A172 (cell line): ENCODE results near the gene BET1. TPM values are rescaled to one million over a fixed set of nuclear protein-coding genes. Genes with fewer than 3 reads are reported as not detected.
"Not testable (repeated sequence)": the region's sequence is repeated elsewhere in the genome, so short reads cannot be mapped to it uniquely, and the experiment has no call there.

ENCODE experiments used
- DNase-seq: peaks from one replicate; pipeline ENCODE4 v3.0.0-alpha.2; 2015; ENCODE audit warnings: low spot score
- total RNA-seq: library from RNA; depleted of rRNA; stranded (reverse); fragments of >200 nt; shearing (Covaris generic); gene quantifications from 2 replicates; pipeline ENCODE4 v1.2.3, GENCODE V29; 2014; rRNA removed

BET1 gene, protein sequence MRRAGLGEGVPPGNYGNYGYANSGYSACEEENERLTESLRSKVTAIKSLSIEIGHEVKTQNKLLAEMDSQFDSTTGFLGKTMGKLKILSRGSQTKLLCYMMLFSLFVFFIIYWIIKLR
- total RNA-seq, result 53.1 and 62.2 TPM in 2 replicates

DNA sequence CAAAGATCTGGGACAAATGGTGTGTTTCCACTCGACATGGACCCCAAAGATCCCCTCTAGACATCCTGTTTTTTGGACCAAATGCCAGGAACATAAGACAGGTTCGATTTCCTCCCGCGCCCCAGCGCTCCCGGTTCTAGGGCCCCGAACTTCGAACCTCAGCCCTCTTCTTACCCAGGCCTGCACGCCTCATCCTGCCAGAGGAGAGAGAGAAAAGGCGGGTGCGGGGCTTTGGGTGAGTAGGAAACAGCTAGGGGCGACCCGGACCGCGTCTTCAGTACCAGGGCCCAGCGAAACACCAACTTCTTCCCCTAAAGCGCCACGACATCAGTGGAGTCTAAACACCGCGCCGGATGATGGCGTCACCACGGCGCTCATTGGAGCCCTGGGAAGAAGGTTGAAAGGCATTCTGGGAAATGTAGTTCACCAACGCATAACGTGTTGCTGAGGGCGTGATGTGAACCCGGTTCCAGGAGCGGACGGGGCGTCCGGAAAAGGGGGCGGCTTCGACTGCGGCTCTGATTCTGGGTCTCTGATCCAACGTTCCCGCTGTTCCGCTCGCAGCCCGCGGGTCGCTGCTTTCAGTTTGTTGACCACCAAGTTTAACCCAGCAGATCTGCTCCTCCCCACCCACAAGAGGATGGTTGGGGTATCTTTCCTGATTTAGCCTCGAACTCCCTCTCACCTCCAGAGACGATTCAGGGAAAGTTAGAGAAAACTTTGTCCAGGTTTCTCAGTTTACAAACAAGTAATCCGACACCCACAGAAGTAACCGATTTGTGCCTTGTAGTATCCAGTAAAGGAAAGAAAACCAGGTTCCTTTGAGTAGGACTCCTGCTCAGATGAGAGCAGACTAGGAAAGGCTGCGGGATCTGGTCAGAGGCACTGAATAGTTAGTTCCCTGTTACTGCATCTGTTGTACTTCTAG, at the start of gene BET1:
BET1 (minus strand) TSS at position 332 of the 928 bp plus-strand sequence; CDS start at position 193, 139 bp downstream.
- DNase-seq, result peak; percentile 95

DNA sequence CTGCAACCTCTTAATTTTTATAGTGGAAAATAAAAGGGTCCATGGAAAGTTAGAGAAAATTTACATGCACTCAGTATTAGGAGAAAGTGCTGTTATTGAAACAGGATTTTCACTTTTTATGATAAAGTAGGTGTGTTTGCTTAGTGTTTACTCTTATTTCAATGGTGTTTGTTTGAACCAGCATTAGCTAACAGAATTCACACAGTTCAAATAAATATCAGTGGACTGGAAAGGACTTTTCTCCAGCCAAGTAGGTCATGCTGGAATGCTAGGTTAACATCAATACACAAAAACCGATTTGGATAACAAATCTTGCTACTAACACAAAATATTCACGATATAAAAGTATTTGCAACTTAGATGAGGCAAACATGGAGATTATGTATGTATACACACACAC, 49.4 kb upstream of the BET1 start:
- no peak for DNase-seq

DNA sequence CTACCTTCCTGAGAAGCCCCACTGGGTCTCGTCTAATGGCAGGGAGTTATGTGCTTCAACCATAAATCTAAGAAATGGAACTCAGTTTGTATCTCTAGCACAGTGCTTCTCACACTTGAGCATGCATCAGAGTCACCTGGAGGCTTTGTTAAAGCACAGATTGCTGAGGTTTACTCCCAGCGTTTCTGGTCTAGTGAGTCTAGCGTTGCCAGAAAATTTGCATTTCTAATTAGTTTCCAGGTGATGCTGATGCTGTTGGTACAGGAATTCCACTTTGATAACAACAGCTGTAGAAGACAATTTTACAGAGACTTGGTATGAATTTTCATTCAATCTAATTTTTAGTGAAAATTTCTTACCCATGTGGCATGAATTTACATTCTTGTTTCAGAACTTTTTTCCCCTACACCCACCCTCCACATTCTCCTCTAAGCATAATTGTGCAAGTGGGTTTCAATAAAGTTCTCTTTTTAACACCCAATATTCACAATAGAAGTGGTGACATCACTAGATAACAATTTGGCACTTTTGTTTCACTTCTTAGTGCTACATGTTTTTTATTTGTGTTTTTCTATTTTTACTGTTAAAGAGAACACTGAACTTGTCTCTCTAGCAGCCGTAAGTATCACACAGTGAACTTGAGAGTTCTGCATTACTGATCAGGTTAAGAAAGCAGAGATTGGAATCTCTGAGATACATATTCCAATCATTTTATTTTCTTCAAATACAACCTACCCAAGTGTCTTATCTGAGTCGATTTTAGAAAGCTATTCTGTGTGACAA, 48.4 kb upstream of the BET1 start:
- no peak for DNase-seq

DNA sequence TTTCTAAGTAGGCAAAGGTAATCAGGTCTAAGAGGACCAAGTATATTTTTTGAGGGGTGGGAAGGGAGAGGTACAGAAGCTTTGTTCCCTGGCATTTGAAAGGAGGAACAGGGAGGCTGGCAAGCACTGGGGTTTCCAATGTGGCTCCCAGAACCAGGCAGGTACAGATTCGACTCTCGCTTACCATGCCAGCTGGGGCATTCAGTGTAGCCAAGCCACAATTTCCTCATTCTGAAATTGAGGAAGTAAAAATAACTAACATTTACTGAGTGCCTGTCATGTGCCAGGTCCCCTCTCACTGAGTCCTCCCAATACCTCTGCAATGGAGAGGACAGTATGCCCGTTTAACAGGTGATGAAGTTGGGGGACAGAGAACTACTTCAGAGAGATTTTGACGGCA, 45.9 kb upstream of the BET1 start:
- DNase-seq, result no peak

DNA sequence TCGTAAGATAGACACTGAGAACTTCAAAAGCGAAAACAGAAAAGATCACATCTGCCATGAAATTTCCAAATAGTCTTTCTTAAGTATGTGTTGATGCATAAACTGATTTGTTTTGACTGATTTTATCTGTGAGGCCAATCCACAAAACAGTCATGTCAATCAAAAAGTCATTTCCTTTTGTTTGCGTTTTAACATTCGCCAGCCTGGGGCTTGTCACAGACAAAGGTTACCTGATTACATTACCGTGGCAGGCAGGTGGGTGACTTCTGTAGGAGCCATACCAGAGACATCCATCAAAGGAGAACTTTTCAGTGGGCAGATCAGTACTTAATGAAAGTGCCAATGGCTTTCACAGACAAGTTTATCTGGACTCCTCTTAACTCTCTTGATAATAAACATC, 45.5 kb upstream of the BET1 start:
- no peak for DNase-seq

DNA sequence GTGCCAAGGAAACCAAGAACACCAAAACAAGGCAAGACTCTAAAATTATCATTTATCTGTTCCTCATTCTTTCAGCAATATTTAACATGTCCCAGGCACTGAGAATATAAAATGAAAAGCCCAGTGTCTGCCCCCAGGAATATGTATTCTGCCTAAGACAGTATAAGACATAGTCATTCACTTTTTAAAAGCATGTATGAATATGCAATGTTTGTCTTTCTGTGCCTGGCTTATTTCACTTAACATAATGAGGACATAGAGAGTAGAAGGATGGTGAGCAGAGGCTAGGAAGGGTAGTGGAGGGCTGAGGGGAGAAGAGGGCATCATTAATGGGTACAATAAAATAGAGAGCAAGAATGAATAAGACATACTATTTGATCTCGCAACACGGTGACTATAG, 44.6 kb upstream of the BET1 start:
- no peak for DNase-seq

DNA sequence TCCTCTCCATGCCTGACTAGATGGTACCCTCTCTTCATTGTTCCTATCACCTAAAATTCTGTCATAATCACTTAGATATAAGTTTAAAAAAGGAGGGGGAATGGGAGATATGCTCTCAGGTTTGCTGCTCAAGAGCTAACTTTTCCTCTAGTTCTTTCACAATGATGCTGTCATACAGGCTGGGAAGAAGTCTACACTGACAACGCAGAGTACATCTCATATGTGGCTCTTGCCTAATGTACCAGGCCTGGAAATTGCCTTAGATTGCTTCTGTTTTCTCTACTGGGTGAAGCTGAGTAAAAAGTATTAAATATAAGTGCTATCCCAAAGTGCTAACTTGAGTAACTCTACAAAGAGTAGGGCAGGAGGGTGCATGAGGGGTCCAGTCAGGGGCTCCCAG, 43.8 kb upstream of the BET1 start:
- no peak for DNase-seq

DNA sequence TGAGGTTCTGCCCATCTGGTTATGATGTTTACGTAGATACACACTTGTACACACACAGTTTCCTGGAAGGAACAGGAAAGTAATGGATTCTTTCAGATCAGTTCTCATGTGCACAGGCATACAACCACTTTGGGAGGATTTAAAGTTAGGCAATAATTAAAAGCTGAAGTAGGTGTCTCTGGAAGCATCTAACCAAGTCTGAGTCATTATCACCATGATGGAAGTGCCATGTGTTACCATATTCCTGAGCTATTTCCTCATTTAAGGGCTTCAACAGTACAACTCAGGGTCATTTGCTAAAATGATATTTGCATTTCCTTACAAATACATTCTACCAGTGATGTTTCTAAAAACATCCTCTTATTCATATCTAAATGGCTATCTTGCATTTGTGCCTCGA, 41.4 kb upstream of the BET1 start:
- DNase-seq, result no peak

DNA sequence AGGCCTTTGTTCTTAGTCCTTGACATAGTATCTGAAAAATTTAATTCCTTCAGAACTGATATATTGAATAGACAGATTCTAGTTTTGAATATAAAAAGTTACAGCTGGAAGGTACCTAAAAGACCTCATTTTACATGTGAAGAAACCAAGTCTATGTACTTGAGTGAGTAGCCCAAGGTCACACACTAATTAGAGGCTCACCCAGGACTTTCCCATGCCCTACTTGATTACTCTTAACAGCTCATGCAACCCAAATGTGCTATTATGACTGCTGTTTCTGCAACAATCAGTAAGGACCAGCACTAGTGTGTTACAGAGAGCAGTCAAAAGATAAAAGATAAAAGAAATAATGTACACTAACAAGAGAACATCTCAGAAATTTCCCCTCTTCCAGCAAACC, 40.7 kb upstream of the BET1 start:
- DNase-seq, result no peak

DNA sequence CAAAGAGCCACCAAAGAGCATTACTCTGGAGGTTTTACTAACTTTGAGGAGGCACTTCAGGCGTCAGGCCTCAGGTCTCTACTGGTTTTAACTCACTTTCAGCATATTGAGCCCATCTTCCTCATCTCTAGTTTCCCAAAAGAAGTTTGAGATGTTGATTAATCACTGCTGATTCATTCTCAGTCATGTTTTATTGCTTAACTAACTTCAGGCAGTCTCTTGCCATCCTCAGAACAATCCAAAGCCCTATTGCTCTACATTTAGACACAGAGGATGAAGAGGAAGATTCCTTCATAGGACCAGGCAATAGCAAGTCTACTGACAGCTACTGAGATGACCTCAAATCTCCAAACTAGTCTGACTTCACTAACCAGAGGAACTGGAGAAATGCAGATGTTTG, 39.1 kb upstream of the BET1 start:
- peak; percentile 61 for DNase-seq

DNA sequence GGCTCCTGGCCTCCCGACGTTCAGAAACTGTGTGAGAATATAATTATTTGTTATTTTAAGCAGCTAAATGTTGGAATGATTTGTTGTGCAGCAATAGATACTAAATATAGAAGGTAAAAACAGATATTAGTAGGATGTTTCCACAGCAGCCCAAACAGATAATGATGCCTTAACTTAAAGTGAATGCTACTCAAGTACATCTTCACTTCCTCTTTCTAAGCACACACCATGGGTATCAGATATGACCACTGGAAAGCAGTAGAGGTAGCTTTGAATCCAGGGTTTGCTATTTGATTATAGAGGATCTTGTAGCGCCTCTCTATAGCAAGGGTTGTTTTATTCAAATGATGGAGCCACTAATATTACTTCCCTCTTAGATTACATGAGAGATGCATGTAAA, 38.2 kb upstream of the BET1 start:
- DNase-seq, result no peak

DNA sequence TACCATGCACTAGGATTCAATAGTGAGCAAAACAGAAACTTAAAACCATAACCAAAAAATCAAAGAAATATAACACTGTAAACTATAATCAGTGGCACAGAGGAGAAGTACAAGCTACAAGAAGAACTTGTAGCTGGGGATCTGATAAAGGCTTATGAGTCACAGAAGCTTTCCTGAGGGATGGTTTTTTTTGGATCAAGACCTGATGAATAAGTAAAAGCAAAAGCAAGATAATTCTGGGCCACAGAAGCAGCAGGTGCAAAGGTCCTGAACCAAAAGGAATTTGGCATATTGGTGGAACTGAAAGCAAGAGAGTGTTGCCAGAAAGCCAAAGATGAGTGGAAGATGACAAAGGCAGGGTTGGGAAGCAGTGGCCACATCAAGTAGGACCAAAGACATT, 37.4 kb upstream of the BET1 start:
- peak; percentile 80 for DNase-seq

DNA sequence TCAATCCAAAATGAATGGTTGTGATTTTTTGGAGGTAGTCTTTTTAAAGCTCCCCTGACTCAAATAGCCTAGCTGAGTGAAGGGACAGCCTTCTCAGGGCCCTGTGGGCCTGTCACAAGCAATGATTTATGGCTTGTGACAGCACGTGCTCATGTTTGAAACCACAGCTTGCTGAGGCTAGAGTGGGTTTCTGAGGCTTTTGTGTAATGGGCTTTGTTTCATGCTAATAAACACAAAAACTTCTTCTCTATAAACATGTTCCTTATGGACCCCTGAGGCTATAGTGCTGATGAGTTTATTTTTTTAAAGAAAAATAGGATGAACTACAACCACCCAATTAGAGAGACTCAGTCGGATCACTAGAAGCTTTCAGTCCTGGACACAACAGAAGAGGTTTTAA, 36.1 kb upstream of the BET1 start:
- DNase-seq, result no peak

DNA sequence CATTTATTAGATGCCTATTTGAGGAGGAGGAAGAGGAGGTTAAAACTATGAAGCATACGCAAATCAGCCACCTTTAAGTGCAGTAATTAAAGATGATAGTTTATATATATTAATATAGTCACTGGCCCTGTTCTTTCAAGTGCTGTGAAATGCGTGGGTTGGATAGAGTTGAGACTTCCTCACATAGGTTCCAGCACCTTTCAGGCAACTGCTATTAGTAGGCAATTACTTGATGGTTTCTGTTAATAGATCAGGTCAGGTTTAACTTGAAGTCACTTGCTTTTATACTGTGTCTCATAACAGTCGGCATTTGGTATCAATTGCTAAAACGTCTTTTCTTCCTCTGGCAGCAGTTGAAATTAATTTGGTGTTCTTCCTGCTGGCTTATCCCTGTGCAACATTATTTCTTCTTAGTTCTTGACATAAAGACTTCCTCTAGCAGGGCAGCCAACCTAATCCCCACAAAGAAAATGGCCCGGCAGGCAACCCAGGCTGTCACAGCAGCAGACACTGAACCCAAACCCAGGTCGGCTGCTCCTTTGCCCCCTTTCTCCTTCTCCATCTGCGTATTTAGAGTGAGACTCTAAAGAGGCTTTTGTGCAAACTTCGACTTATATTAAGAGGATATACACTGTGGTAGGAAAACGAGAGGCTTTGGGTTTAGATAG, 35.3 kb upstream of the BET1 start:
- DNase-seq, result no peak

DNA sequence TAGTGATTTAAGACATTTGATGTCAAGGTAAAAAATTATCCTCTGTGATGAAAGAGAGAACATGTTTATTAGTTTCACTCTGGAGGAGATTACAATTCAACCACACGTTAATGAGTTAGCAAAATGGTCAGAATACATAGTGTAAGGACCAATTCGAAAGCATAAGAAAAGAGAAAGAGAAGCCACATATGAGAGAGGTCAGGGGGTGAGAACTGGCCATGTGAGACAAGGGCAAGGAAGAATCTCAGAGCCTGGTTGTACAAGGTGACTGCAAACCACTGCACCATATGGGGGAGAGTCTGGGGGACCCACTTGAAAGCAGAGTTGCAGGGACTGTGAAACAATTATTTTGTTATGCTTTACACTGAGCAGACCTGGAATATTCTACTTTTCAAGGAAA, 27.7 kb upstream of the BET1 start:
- DNase-seq, result no peak

DNA sequence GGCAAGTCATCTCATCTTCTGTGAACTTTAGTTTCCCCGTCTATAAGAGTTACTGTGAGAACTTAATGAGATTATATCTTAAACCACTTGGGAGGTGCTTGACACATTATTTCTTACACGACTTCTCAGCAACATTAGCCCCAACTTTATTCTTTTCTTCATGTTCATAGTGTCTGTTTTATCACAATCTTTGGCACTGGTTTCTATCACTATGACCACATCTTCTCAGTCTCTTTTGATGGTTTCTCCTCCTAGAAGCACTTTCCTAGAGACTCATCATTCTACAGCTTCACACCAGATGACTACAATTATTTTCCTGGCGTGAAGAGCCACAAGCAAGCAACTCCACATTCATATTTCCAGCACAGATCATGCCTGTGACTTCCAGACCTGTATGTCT, 26.5 kb upstream of the BET1 start:
- DNase-seq, result no peak

DNA sequence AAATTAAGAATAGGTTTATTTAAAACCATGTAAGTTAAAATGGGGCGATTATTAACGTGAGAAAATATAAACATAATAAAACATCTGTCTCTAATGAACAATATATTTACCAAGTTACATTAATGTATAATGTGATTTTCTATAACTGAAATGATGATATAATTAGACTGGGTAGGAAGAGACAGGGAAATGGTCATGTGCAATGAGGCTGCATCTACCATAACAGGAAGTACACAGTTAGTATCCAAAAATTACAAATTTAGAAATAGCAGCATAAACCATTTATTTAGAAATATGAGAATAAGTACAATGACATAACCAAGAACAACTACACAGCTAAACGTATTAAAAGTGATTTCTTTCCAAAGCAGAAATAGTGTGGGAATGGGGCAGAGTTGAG, 25.8 kb upstream of the BET1 start:
- no peak for DNase-seq

DNA sequence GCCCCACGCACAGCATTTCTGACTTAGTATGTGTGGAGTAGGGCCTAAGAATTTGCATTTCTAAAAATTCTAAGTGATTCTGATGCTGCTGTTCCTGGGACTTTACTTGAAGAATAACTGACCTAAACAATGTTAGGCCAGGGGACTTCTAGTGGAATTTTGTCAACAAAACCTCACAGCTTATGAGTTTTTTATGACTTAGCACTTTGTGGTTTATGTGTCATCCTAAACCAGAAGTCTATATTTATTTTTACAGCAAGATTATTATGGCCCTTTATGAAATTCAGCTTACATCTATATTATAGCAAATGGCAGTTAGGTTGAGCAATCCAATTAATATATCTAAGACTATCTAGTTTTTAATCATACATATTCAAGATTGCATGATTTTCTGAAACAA, 24.6 kb upstream of the BET1 start:
- DNase-seq, result peak; percentile 48

DNA sequence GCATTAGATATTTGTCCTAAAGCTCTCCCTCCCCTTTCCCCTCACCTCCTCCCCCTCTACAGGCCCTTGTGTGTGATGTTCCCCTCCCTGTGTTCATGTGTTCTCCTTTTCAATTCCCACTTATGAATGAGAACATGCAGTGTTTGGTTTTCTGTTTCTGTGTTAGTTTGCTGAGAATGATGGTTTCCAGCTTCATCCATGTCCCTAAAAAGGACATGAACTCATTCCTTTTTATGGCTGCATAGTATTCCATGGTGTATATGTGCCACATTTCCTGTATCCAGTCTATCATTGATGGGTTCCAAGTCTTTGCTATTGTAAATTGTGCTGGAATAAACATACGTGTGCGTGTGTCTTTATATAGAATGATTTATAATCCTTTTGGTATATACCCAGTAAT, 22.5 kb upstream of the BET1 start:
- not testable (repeated sequence) for DNase-seq

DNA sequence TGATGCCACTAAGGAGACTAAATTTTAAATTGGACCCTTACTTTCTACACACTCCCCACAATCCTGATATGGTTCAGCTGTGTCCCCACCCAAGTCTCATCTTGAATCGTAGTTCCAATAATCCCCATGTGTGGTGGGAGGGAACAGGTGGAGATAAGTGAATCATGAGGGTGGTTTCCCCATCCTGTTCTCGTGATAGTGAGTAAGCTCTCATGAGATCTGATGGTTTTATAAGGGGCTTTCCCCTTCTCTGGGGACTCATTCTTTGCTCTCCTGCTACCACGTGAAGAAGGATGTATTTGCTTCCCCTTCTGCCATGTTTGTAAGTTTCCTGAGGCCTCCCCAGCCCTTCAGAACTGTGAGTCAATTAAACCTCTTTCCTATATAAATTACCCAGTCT, 18.4 kb upstream of the BET1 start:
- peak; percentile 78 for DNase-seq

DNA sequence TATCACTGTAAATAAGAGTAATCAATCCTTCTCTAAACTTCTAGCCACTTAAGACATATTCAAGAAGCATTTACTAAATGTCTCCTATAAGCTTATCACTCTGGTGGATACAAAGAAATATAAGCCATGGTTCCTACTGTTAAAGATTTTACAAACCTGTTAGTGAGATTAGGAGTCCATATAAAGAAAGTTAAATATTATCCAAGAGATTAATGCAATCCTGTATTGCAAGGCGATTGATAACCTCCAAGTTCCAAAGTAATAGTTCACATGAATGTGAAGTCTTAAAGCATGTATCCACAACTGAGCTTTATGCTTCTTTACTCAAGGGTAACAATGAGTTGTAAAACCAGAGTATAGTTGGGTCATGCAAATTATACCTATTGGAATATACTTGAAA, 12.6 kb upstream of the BET1 start:
- DNase-seq, result no peak

DNA sequence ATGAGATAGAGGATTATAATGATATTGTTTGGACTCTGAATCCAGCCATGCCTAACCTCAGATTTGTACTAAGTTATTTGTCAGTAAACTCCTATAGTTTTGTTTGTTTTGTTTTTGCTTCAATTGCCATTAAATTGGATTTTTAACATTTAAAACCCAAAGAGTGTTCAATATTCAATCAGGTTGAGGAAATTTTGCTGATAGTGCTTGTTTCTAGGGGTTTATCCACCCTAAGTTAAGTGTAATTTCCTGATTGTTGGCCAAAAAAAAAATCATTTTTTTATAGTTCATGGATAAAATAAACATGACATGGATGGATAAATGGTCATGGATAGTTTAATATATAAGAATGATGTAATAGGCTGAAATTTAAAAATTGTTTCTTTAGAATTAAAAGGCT, 11.4 kb upstream of the BET1 start:
- no peak for DNase-seq
